Activated naive CD4-positive, alpha-beta T cell treated with anti-CD3 and anti-CD28 coated beads, Interleukin-2, amount 50 U/mL, for 16 hours (primary cell): ENCODE results near the gene NRGN.

ENCODE experiments used
- DNase-seq: peaks from one replicate; pipeline ENCODE4 v3.0.0-alpha.2; 2020

Gene NRGN

GRCh38 chr11:124796312-124796711, 56.6 kb downstream of the NRGN start:
- no peak for DNase-seq
